VCaP (cell line): Measurements from ENCODE around the gene KLF9.

Experiments used
- H3K27ac ChIP-seq: fragments of 450-650 bp; 2 replicates; pipeline ENCODE4 v1.5.1; 2017
- CTCF ChIP-seq: fragments of 450-650 bp; conservative IDR thresholded peaks from 2 replicates; pipeline ENCODE4 v1.5.1; 2017; ENCODE audit warnings: mild to moderate bottlenecking, moderate library complexity

Gene KLF9

GRCh38 chr9:70392189-70392588 is 22.3 kb downstream of the KLF9 start:
- TF ChIP-seq CTCF = peak; percentile 56
- no peak overlapping the region for H3K27ac ChIP-seq

- TF ChIP-seq CTCF = no peak
- H3K27ac ChIP-seq = no peak overlapping the region
Observed at GRCh38 chr9:70390933-70391341, 23.5 kb downstream of the KLF9 start.

GRCh38 chr9:70389621-70390266 is 24.7 kb downstream of the KLF9 start:
- H3K27ac ChIP-seq = no peak overlapping the region
- no peak for TF ChIP-seq CTCF

- TF ChIP-seq CTCF = no peak
- no peak overlapping the region for H3K27ac ChIP-seq
Observed at GRCh38 chr9:70389188-70389587, 25.3 kb downstream of the KLF9 start.

- TF ChIP-seq CTCF = no peak
- H3K27ac ChIP-seq = no peak overlapping the region
Observed at GRCh38 chr9:70387663-70388062, 26.8 kb downstream of the KLF9 start.

GRCh38 chr9:70385426-70385825 is 29.0 kb downstream of the KLF9 start:
- no peak for TF ChIP-seq CTCF
- H3K27ac ChIP-seq = no peak overlapping the region

GRCh38 chr9:70382709-70383605 is 31.5 kb downstream of the KLF9 start:
- no peak for TF ChIP-seq CTCF
- peak overlapping the region; percentile 37; the same call in 1 of the 2 replicates for H3K27ac ChIP-seq
